H1 (cell line): ENCODE measurements around the gene MAP7.

Experiments used
- CBX5 ChIP-seq: fragments of 300-800, 300-1000 bp; sonication (generic); IDR thresholded peaks from 2 replicates; pipeline ENCODE4 v1.7.1; 2016; ENCODE audit warnings: antibody characterized with exemption, low read length, low read depth
- CREB1 ChIP-seq: IDR thresholded peaks from 2 replicates; pipeline ENCODE4 v1.6.1; 2012; ENCODE audit warnings: inconsistent platforms
- EZH2 ChIP-seq: fragments of 200-600 bp; sonication (generic); IDR thresholded peaks from 2 replicates; pipeline ENCODE4 v1.7.1; 2012; ENCODE audit warnings: low read depth, mild to moderate bottlenecking, moderate library complexity, low read length, inconsistent platforms; ENCODE audit not compliant: severe bottlenecking
- HDAC6 ChIP-seq: IDR thresholded peaks from one replicate; pipeline ENCODE4 v1.7.1; 2012; ENCODE audit warnings: low read depth, mild to moderate bottlenecking, inconsistent platforms, low read length, moderate library complexity
- POLR2A ChIP-seq, 2 experiments: IDR thresholded peaks; 1 replicate in 1 of 2; 2 replicates in 1 of 2; pipeline ENCODE4 v1.6.1; 2011; ENCODE audit warnings: low read depth in 2 of 2, low read length in 2 of 2, mild to moderate bottlenecking in 2 of 2; ENCODE audit errors: control extremely low read depth in 1 of 2
- POLR2AphosphoS5 ChIP-seq: IDR thresholded peaks from 2 replicates; pipeline ENCODE4 v1.6.1; 2011; ENCODE audit warnings: low read depth, low read length
- RAD21 ChIP-seq, 2 experiments: IDR thresholded peaks in 1 of 2; conservative IDR thresholded peaks in 1 of 2; 2 replicates each; pipeline ENCODE4 v1.6.1; 2011; ENCODE audit warnings: low read depth in 2 of 2, low read length in 2 of 2, improper control_type of control experiment in 1 of 2, inconsistent platforms in 1 of 2, mild to moderate bottlenecking in 1 of 2, moderate library complexity in 1 of 2
- YY1 ChIP-seq: IDR thresholded peaks from 2 replicates; pipeline ENCODE4 v1.6.1; 2011; ENCODE audit warnings: low read depth, mild to moderate bottlenecking, low read length
- ZNF274 ChIP-seq: IDR thresholded peaks from 2 replicates; pipeline ENCODE4 v1.7.0; 2012; ENCODE audit warnings: low read length, borderline replicate concordance; ENCODE audit errors: extremely low read depth
- TF ChIP-seq, protein P1 (sequence below), 3 experiments: IDR thresholded peaks; 1 replicate in 2 of 3; 2 replicates in 1 of 3; pipeline versions ENCODE4 v1.5.1 to v1.6.1; 2011; ENCODE audit warnings: low read length in 3 of 3, mild to moderate bottlenecking in 3 of 3, inconsistent platforms in 2 of 3, low read depth in 1 of 3, moderate library complexity in 1 of 3; ENCODE audit not compliant: insufficient read depth in 1 of 3; ENCODE audit errors: control extremely low read depth in 1 of 3
- TF ChIP-seq, protein P2 (sequence below): IDR thresholded peaks from 2 replicates; pipeline ENCODE4 v1.6.1; 2012; ENCODE audit warnings: low read length, inconsistent platforms
- TF ChIP-seq, protein P3 (sequence below): IDR thresholded peaks from 2 replicates; pipeline ENCODE4 v1.6.1; 2012; ENCODE audit warnings: inconsistent platforms

DNA sequence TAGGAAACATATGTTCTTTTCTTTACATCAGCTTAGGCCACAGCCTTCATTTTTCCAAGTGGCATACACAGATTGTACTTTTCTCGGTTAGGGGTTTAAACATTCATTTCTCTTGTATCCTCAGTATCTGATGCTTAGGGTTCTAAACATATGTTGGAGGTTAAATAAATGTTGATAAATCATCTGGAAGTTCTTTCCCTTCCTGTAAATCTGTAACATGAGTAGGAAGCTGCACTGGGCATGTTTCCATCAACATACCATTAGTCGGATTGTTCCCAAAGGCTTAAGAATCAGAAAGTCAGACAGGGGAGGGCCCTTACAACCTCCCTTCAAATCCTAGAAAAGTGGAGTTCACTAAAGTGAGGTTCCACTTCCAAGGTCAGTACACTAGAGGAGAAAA is 205.8 kb downstream of the MAP7 start:
- TF ChIP-seq POLR2AphosphoS5 (no peak), HDAC6 (no peak), EZH2 (no peak), YY1 (no peak), CBX5 (no peak), RAD21 (IDR thresholded peaks at IDR 0.05 in 1 of 2, conservative IDR thresholded peaks at IDR 0.05 in 1 of 2; ENCODE audit: low read depth in 2 of 2, low read length in 2 of 2) (no peak), CREB1 (no peak), POLR2A (IDR thresholded peaks at IDR 0.05; ENCODE audit: control extremely low read depth in 1 of 2, low read depth in 2 of 2, low read length in 2 of 2) (no peak), ZNF274 (no peak)
- TF ChIP-seq, protein P1, sequence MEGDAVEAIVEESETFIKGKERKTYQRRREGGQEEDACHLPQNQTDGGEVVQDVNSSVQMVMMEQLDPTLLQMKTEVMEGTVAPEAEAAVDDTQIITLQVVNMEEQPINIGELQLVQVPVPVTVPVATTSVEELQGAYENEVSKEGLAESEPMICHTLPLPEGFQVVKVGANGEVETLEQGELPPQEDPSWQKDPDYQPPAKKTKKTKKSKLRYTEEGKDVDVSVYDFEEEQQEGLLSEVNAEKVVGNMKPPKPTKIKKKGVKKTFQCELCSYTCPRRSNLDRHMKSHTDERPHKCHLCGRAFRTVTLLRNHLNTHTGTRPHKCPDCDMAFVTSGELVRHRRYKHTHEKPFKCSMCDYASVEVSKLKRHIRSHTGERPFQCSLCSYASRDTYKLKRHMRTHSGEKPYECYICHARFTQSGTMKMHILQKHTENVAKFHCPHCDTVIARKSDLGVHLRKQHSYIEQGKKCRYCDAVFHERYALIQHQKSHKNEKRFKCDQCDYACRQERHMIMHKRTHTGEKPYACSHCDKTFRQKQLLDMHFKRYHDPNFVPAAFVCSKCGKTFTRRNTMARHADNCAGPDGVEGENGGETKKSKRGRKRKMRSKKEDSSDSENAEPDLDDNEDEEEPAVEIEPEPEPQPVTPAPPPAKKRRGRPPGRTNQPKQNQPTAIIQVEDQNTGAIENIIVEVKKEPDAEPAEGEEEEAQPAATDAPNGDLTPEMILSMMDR (IDR thresholded peaks at IDR 0.05; ENCODE audit: control extremely low read depth in 1 of 3, insufficient read depth in 1 of 3, low read depth in 1 of 3, low read length in 3 of 3): no peak
- TF ChIP-seq, protein P2, sequence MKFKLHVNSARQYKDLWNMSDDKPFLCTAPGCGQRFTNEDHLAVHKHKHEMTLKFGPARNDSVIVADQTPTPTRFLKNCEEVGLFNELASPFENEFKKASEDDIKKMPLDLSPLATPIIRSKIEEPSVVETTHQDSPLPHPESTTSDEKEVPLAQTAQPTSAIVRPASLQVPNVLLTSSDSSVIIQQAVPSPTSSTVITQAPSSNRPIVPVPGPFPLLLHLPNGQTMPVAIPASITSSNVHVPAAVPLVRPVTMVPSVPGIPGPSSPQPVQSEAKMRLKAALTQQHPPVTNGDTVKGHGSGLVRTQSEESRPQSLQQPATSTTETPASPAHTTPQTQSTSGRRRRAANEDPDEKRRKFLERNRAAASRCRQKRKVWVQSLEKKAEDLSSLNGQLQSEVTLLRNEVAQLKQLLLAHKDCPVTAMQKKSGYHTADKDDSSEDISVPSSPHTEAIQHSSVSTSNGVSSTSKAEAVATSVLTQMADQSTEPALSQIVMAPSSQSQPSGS: no peak
- TF ChIP-seq, protein P3, sequence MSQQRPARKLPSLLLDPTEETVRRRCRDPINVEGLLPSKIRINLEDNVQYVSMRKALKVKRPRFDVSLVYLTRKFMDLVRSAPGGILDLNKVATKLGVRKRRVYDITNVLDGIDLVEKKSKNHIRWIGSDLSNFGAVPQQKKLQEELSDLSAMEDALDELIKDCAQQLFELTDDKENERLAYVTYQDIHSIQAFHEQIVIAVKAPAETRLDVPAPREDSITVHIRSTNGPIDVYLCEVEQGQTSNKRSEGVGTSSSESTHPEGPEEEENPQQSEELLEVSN: no peak
